GM12865 (cell line): ENCODE data around the gene FARP2.
A peak's percentile ranks its signal among the peaks of the same experiment; 100 is the strongest.

Experiments
- DNase-seq: peaks from one replicate; pipeline ENCODE4 v3.0.0; 2010; ENCODE audit warnings: low read depth
- H3K4me3 ChIP-seq: 2 replicates; pipeline ENCODE4 v1.5.1; 2011; ENCODE audit warnings: mild to moderate bottlenecking, low read depth, low read length, control low read depth
- TF ChIP-seq, protein P1 (sequence below): IDR thresholded peaks from 2 replicates; pipeline ENCODE4 v1.5.1; 2011; ENCODE audit warnings: low read length, control low read depth, low read depth, inconsistent platforms; ENCODE audit not compliant: insufficient read depth; ENCODE audit errors: missing control alignments

The FARP2 gene

GRCh38 chr2:241354668-241355658, 1.1 kb upstream of the FARP2 start:
- TF ChIP-seq, protein P1, sequence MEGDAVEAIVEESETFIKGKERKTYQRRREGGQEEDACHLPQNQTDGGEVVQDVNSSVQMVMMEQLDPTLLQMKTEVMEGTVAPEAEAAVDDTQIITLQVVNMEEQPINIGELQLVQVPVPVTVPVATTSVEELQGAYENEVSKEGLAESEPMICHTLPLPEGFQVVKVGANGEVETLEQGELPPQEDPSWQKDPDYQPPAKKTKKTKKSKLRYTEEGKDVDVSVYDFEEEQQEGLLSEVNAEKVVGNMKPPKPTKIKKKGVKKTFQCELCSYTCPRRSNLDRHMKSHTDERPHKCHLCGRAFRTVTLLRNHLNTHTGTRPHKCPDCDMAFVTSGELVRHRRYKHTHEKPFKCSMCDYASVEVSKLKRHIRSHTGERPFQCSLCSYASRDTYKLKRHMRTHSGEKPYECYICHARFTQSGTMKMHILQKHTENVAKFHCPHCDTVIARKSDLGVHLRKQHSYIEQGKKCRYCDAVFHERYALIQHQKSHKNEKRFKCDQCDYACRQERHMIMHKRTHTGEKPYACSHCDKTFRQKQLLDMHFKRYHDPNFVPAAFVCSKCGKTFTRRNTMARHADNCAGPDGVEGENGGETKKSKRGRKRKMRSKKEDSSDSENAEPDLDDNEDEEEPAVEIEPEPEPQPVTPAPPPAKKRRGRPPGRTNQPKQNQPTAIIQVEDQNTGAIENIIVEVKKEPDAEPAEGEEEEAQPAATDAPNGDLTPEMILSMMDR, result no peak
- peak overlapping the region; percentile 25; the same call in 1 of the 2 replicates for H3K4me3 ChIP-seq
- peak; percentile 93 for DNase-seq

GRCh38 chr2:241356871-241357260, 781 bp downstream of the FARP2 start:
- TF ChIP-seq, protein P1, result no peak
- DNase-seq, result no peak
- H3K4me3 ChIP-seq, result peak overlapping the region; percentile 66

GRCh38 chr2:241357531-241357930, 1.4 kb downstream of the FARP2 start:
- peak; percentile 20 for DNase-seq
- peak overlapping the region; percentile 66 for H3K4me3 ChIP-seq
- TF ChIP-seq, protein P1, result no peak

DNA sequence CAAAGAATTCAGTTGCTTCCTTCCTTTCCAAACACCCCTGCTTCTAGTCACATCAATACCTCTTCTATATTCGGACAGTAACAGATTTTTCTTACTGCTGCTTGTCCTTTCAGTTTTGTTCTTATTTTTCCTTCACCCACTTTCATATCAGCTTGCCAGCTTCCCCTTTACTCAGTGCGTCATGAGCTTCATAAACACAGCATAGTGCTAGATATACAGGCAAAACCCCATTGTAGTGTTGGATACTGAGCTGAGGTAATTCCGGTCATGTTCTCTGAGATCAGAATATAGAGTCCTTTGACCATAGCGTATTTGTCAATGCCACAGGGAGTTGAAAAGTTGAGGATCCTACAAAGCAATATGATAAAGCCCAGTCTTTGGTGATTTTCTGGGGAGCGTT, 2.4 kb downstream of the FARP2 start:
- peak overlapping the region; percentile 66 for H3K4me3 ChIP-seq
- TF ChIP-seq, protein P1, result no peak
- DNase-seq, result peak; percentile 87

GRCh38 chr2:241359481-241360045, 3.5 kb downstream of the FARP2 start:
- TF ChIP-seq, protein P1, result no peak
- no peak overlapping the region for H3K4me3 ChIP-seq
- DNase-seq, result no peak

DNA sequence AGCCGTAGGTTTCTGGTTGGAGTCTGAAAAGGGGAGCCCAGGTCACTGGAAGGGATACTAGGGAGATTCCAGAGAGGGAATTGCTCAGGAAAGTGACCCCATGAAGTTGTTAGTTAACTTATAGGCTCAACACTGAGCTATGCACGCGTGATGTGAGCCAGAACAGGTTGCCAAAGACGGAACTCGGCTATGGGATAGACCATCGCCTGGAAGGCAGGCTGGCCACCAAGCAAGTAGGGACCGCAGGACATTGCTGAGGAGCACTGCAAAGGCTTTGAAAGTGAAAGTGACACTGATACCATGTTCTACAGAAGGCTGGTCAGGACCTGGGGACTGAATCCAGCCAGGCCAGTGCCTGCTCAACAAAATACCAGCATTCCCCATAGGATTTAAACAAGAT, 7.3 kb downstream of the FARP2 start:
- TF ChIP-seq, protein P1, result no peak
- peak; percentile 45 for DNase-seq
- H3K4me3 ChIP-seq, result no peak overlapping the region
